ENCODE data around the gene CASK.

DNA sequence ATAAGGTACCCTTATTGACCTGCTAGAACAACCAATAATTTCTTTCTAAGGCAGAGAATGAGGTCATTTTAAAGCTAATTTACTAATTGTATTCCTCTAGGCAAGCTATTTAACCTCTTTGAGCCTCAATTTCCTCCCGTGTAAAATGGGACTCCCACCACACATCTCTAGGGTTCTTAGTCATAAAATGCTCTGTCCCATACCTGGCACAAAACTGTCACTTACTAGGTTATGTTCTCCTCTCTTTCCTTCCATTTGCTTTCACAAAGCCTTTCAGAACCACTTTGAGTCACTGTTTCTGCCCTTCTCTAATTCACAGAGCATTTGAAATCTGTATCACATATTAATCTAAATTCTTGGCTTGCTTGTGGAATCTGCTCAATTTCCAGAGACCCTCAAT lies 201.8 kb downstream of the CASK start:
- no peak for TF ChIP-seq POLR2A (IDR thresholded peaks at IDR 0.05; ENCODE audit: low read length)
- TF ChIP-seq GATA1 (IDR thresholded peaks at IDR 0.05; ENCODE audit: low read depth, low read length) = no peak

All from erythroblast (primary cell).